GM18951 (cell line): Measurements from ENCODE around the gene KRTAP4-7.
"Not testable (repeated sequence)": the region's sequence is repeated elsewhere in the genome, so short reads cannot be mapped to it uniquely, and the experiment has no call there.

Source experiments
- POLR2A ChIP-seq: IDR thresholded peaks from 4 replicates; pipeline ENCODE4 v1.6.1; 2011; ENCODE audit warnings: mild to moderate bottlenecking; ENCODE audit not compliant: insufficient read length, insufficient read depth; ENCODE audit errors: extremely low read depth
- in situ Hi-C: fragments of 300-500 bp; cut with MboI; formaldehyde crosslinking; loops from one replicate; pipeline ENCODE4 v1.12.0; 2022; ENCODE audit warnings: low sequenced_read_pairs, mixed read lengths, inconsistent platforms; ENCODE audit not compliant: unreplicated experiment

The KRTAP4-7 gene

GRCh38 chr17:41058741-41059140, 25.2 kb upstream of the KRTAP4-7 start:
- TF ChIP-seq POLR2A = no peak
- in situ Hi-C loops = no loop called here

DNA sequence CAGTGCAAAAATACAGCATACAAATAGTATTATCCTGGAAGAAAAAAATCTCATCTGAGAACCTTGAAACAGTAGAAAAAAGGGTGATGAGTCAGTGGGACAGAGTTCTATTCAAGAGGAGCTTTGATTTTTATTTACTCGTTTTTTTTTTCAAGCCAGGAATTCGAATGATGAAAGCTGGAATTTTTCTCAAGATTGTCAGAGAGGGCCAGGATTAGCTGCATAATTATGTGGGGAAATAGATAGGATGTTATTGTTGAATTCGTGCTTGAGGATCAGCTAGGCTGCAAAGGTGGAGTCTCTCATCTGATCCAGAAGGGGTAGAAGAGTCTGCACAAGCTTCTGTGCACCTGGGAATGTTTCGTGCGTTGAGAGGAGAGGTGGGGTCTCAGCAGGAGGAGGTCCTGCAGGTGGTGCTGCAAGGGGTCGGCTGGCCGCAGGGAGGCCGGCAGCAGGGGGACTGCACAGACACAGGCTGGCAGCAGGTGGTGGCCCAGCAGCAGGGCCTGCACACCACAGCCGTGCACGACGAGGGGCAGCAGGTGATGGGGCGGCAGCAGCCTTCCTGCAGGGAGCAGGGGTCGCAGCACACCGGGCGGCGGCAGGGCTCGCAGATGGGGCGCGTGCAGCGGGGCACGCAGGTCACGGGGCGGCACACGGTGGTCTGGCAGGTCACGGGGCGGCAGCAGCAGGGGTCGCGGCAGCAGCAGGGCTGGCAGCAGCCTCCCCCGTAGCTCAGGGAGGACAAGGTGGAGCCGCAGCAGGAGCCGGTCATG, 24.5 kb upstream of the KRTAP4-7 start:
- in situ Hi-C loops = not testable (repeated sequence)

DNA sequence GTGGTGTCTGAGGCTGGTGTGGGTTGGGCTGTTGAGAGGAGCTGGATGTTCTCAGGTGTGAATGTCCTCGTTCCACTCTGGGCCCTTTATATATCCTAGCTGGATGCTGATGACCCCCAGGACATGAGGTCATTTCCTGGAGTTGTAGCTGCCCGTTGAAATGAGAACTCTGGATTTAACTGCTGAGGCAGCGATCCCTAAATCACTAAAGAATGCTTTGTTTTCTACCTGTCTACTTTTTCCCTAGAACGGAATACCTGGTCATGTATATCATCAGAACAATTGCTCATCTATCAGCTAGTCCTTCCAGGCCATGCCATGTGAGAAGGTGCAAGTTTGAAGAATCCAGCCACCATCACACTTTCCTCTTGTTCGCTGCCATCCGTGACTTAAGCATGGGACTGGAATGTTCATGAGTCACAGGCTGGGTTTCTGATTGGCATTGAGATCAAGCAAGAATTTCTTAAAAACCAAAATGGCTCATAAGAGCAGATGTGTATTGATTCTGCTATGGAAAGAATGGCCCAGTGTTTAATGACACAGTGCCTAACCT, 23.8 kb upstream of the KRTAP4-7 start, which contains the start of gene KRTAP2-3:
Gene KRTAP2-3 (minus strand): TSS at position 63 of the 553 bp plus-strand sequence. CDS start 64 bp downstream, outside the sequence.
- no peak for TF ChIP-seq POLR2A
- in situ Hi-C loops = no loop called here

DNA sequence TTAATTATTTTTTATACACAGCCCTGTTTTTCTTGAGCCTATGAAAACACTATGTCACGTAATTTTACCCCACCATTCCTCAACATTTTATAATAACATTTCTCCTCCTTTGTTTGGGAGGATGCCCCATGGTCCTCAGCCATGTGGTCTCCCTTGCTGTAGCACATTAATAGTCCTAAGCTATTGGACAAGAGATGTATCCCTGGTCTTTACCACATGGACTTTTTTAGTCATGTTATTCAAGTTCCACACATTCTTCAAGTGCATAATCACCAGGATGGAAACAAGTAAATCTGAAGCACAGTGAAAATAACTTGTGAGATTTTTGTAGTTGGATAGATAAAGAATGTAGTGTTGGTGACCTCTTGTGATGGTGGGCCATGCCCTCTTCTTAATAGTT, 22.0 kb upstream of the KRTAP4-7 start:
- TF ChIP-seq POLR2A = no peak
- in situ Hi-C loops = no loop called here

DNA sequence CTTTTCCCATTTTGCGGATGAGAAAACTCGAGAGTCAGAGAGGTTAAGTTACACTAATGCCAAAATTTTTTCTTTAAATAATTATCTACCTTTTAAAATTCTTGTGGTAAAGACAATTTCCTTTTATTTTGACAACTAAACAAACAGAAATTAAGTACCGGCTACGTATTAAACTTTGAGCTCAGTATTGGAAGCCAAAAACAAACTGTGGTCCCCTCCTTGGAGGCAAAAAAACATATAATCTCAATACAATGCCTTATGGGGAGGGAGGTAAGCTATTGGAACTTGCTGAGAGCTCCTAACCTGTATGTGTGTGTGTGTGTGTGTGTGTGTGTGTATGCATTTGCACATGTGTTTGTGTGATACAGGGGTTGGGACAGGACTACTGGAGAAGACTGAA, 20.5 kb upstream of the KRTAP4-7 start:
- TF ChIP-seq POLR2A = no peak
- in situ Hi-C loops = no loop called here

DNA sequence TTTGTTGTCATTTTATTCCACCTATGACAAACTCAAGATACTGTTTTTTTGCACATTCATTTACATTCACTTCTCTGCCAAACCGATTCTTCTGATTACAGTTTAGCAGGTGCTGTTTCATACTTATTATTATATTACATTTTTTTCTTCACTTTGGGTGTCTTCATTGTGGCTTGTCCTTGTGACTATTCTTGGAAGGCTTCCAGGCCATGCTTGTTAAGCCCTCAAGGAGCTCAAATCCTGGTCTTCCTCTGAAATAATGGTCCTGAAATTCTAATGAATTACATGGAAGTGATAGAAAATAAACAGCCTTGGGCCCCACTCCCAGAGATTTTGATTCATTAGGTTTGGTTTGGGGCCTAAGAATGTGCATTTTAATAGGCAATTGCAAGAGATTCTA, 19.6 kb upstream of the KRTAP4-7 start:
- in situ Hi-C loops = no loop called here
- TF ChIP-seq POLR2A = no peak

DNA sequence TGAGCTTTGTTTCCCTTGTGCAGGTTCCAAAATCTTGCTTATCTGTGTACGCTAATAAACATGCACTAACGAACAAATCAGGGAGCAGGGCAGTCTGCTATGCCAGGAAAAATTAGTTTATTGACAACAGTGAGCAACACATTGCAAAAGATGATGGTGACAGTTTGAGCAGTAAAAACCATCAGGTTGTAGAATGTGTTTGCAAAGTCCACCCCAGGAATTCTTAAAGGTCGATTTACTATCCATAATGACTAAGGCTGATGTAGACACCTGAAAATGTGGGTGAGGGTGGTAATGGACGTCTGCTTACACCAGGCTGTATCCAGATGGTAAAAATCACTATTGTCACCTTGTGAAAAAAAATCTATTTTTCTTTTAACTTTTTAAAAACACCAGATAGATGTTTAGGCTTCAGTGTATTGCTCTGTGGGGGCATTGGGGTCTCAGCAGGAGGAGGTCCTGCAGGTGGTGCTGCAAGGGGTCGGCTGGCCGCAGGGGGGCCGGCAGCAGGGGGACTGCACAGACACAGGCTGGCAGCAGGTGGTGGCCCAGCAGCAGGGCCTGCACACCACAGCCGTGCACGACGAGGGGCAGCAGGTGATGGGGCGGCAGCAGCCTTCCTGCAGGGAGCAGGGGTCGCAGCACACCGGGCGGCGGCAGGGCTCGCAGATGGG, 18.8 kb upstream of the KRTAP4-7 start:
- in situ Hi-C loops = not testable (repeated sequence)

DNA sequence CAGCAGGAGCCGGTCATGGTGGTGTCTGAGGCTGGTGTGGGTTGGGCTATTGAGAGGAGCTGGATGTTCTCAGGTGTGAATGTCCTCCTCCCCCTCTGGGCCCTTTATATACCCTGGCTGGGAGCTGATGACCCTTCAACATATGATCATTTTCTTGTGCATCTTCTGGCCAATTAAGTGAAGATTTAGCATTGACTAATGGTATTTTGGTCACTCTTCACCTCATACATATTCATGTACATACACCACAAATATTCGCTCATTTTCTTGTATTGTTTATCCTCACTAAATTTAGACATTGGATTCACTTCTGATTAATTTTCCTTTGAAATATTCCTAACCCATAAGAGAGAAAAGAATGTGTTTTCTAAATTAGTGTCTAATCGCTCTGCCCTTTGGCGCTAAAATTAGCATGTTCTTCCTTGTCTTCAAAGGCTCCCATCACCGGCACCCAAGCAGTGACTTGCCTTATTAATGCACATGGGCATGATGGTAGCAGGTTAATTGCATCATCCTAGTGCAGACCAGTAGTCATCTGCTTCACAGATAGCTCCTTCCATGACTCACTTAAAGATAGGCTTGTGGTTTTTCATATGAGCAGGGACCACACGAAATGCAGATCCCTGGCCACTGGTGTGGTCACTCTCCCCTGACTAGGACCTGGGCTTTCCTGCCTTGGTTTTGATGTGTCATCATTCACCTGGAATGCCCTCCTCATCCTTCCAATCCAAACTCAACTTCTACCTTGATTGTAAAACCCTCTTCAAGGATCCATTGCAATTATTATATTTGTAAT, 17.9 kb upstream of the KRTAP4-7 start, which contains the start of gene KRTAP2-4:
Gene KRTAP2-4 (minus strand): TSS at position 51 of the 796 bp plus-strand sequence. CDS start 34 bp downstream, at position 17.
- in situ Hi-C loops = no loop called here
- TF ChIP-seq POLR2A = no peak

- in situ Hi-C loops = no loop called here
- no peak for TF ChIP-seq POLR2A
Measured at GRCh38 chr17:41067281-41067680, 16.7 kb upstream of the KRTAP4-7 start.

DNA sequence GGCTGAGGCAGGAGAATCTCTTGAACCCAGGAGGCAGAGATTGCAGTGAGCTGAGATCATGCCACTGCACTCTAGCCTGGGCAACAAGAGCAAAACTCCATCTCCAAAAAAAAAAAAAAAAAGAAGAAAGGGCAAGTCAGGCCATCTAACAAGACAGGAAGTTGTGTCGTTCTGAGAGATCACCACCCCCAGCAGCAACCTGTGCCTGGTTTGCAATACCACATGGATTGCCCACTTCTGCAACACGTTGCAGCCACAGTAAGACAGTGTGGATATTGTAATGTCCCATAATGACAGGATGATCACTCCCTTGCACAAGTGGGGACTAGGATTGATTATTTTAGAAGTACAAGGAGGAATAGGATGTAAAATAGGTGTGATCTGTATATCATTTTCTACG, 14.9 kb upstream of the KRTAP4-7 start:
- in situ Hi-C loops = no loop called here
- no peak for TF ChIP-seq POLR2A

- TF ChIP-seq POLR2A = no peak
- in situ Hi-C loops = no loop called here
Measured at GRCh38 chr17:41071606-41072360, 12.2 kb upstream of the KRTAP4-7 start.

- no peak for TF ChIP-seq POLR2A
- in situ Hi-C loops = no loop called here
Measured at GRCh38 chr17:41073676-41074075, 10.3 kb upstream of the KRTAP4-7 start.

DNA sequence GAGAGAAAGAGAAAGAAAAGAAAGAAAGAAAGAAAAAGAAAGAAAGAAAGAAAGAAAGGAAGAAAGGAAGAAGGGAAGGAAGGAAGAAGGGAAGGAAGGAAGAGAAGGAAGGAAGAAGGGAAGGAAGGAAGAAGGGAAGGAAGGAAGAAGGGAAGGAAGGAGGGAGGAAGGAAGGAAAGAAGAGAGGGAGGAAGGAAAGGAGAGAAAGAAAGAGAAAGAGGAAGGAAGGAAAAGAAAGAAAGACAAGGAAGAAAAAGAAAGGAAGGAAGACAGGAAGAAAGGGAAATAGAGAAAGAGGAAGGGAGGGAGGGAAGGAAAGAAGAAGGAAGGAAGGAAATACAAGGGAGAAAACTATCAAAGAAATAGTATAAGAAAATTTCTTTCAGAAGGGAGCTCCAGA, 7.2 kb upstream of the KRTAP4-7 start:
- in situ Hi-C loops = no loop called here
- no peak for TF ChIP-seq POLR2A

GRCh38 chr17:41082626-41083025, 1.3 kb upstream of the KRTAP4-7 start:
- in situ Hi-C loops = no loop called here
- TF ChIP-seq POLR2A = no peak

- in situ Hi-C loops = not testable (repeated sequence)
Measured at GRCh38 chr17:41083427-41083826, 523 bp upstream of the KRTAP4-7 start.

DNA sequence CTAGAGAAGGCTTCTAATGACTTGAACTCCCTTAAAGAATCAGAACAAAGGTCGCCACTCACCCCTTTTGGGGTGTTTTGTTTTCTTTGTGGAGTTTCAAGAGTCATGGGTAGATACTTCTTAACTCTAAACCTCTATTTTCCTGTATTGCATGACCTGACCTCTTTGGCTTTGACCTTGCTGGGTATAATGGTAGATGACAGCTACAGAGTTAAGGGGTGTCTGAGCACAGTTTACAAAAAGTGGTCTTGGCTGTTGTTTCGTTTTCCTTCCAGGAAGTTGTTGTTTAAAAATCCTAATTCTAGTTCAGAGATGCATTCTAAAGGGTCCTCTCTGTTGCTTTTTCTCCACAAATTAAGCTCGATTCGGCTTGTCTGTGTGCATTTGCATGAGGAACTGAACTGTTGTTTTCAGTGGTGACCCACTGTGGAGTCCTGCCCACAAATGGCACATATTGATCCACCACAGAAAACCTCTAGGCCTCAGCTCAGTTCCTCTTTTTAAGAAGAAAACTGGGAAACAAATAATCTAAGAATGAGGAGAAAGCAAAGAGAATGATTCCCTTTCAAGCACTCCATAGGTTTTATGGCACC, 4.9 kb downstream of the KRTAP4-7 start:
- in situ Hi-C loops = not testable (repeated sequence)
